Endodermal cell (in vitro differentiated cells): ENCODE measurements around the gene TBCD. TPM values are rescaled to one million over a fixed set of nuclear protein-coding genes. Genes with fewer than 3 reads are reported as not detected.
A peak's percentile ranks its signal among the peaks of the same experiment; 100 is the strongest.

ENCODE experiments used
- DNase-seq: peaks from one replicate; pipeline ENCODE4 v3.0.0-alpha.2; 2017
- H3K27ac ChIP-seq: 2 replicates; pipeline ENCODE4 v1.5.1; 2013; ENCODE audit warnings: mild to moderate bottlenecking, low read depth, low read length, moderate library complexity
- H3K27me3 ChIP-seq: 2 replicates; pipeline ENCODE4 v1.6.1; 2013; ENCODE audit warnings: mild to moderate bottlenecking, low read length, moderate library complexity; ENCODE audit not compliant: insufficient read depth, control insufficient read depth, poor library complexity, severe bottlenecking
- H3K36me3 ChIP-seq: 2 replicates; pipeline ENCODE4 v1.7.0; 2013; ENCODE audit warnings: mild to moderate bottlenecking, low read length, moderate library complexity; ENCODE audit not compliant: control insufficient read depth, insufficient read depth
- H3K4me1 ChIP-seq: one replicate; pipeline ENCODE4 v1.7.0; 2013; ENCODE audit warnings: low read length; ENCODE audit not compliant: control insufficient read depth, insufficient read depth
- H3K4me3 ChIP-seq: 2 replicates; pipeline ENCODE4 v1.5.1; 2013; ENCODE audit warnings: mild to moderate bottlenecking, low read length, moderate library complexity
- H3K9ac ChIP-seq: 2 replicates; pipeline ENCODE4 v1.6.1; 2013; ENCODE audit warnings: mild to moderate bottlenecking, low read length, moderate library complexity; ENCODE audit not compliant: poor library complexity, severe bottlenecking; ENCODE audit errors: extremely low read depth
- H3K9me3 ChIP-seq: 2 replicates; pipeline ENCODE4 v1.6.1; 2013; ENCODE audit warnings: mild to moderate bottlenecking, low read length, moderate library complexity; ENCODE audit not compliant: control insufficient read depth
- H3K27ac Mint-ChIP-seq: 2 replicates; pipeline ENCODE4 v1.8.0; 2020; ENCODE audit warnings: mixed read lengths
- H3K27me3 Mint-ChIP-seq: 2 replicates; pipeline ENCODE4 v1.8.0; 2021; ENCODE audit warnings: mild to moderate bottlenecking, mixed read lengths; ENCODE audit not compliant: insufficient read depth
- H3K36me3 Mint-ChIP-seq: 2 replicates; pipeline ENCODE4 v1.8.0; 2020; ENCODE audit warnings: low read depth, mixed read lengths
- H3K4me1 Mint-ChIP-seq: 2 replicates; pipeline ENCODE4 v1.8.0; 2020; ENCODE audit warnings: mixed read lengths
- H3K4me3 Mint-ChIP-seq: 2 replicates; pipeline ENCODE4 v1.8.0; 2020; ENCODE audit warnings: mild to moderate bottlenecking, moderate library complexity, mixed read lengths
- H3K9me3 Mint-ChIP-seq: 2 replicates; pipeline ENCODE4 v1.8.0; 2020; ENCODE audit warnings: mild to moderate bottlenecking, mixed read lengths
- CTCF ChIP-seq: fragments of 200-600 bp; sonication (generic); conservative IDR thresholded peaks from 2 replicates; pipeline ENCODE4 v1.5.0; 2021; ENCODE audit warnings: antibody characterized with exemption, mild to moderate bottlenecking
- WGBS, 2 experiments: methylation state at CpG; one replicate each; pipeline versions ENCODE4 v1.1.5 to v1.1.7; 2013; ENCODE audit warnings: missing lambda C conversion rate in 2 of 2, mixed read lengths in 1 of 2; ENCODE audit not compliant: insufficient coverage in 1 of 2, insufficient read length in 1 of 2; 5-methylcytosine and 5-hydroxymethylcytosine counted together
- total RNA-seq, 2 donors: library from RNA; stranded (reverse); fragmentation: NEBNext Ultra II Directional in 1 of 2; extraction: Animal tissue kit (Norgen Biotek cat#: 25700) in 1 of 2; gene quantifications; 2 replicates in 1 of 2; 3 replicates in 1 of 2; pipeline ENCODE4 v1.2.1, GENCODE V29; 2021

The TBCD gene
- total RNA-seq, 2 donors from 2014 or later, result 107 TPM

GRCh38 chr17:82840431-82840831, 88.6 kb downstream of the TBCD start:
- H3K4me1 ChIP-seq, result no peaks in the 10 kb centered on the region
- H3K27ac ChIP-seq, result no peak overlapping the region
- no peak overlapping the region for H3K4me3 ChIP-seq
- peak; percentile 71 for DNase-seq
- no peak overlapping the region for H3K27ac Mint-ChIP-seq
- TF ChIP-seq CTCF, result no peak
- no peak overlapping the region for H3K4me3 Mint-ChIP-seq
- no peaks in the 10 kb centered on the region for H3K9me3 ChIP-seq
- H3K36me3 ChIP-seq, result peaks cover 4% of the 10 kb centered on the region
- H3K9ac ChIP-seq, result no peak overlapping the region
- no peaks in the 10 kb centered on the region for H3K9me3 Mint-ChIP-seq
- H3K4me1 Mint-ChIP-seq, result peaks cover 17% of the 10 kb centered on the region
- H3K27me3 ChIP-seq, result no peaks in the 10 kb centered on the region
- H3K27me3 Mint-ChIP-seq, result no peaks in the 10 kb centered on the region
- H3K36me3 Mint-ChIP-seq, result no peaks in the 10 kb centered on the region
- 88 to 100% methylated on average over 1 to 12 of the region's 12 CpGs for WGBS, 2 experiments

GRCh38 chr17:82841921-82842596, 90.2 kb downstream of the TBCD start:
- Mint-ChIP-seq H3K27ac (peak overlapping the region; percentile 3), H3K4me3 (no peak overlapping the region)
- WGBS, 2 experiments, result 92 to 96% methylated on average over 6 to 16 of the region's 16 CpGs

GRCh38 chr17:82843904-82844680, 92.2 kb downstream of the TBCD start:
- no peaks in the 10 kb centered on the region for H3K27me3 ChIP-seq
- H3K4me3 Mint-ChIP-seq, result no peak overlapping the region
- DNase-seq, result no peak
- no peak overlapping the region for H3K27ac ChIP-seq
- H3K4me1 Mint-ChIP-seq, result peaks cover 13% of the 10 kb centered on the region
- no peaks in the 10 kb centered on the region for H3K4me1 ChIP-seq
- H3K27ac Mint-ChIP-seq, result peak overlapping the region; percentile 27
- no peak overlapping the region for H3K4me3 ChIP-seq
- no peak for TF ChIP-seq CTCF
- 72 to 87% methylated on average over 3 to 6 of the region's 7 CpGs for WGBS, 2 experiments
- H3K9me3 Mint-ChIP-seq, result no peaks in the 10 kb centered on the region
- no peaks in the 10 kb centered on the region for H3K9me3 ChIP-seq
- peaks cover 14% of the 10 kb centered on the region for H3K36me3 Mint-ChIP-seq
- no peaks in the 10 kb centered on the region for H3K27me3 Mint-ChIP-seq
- peaks cover 4% of the 10 kb centered on the region for H3K36me3 ChIP-seq
- H3K9ac ChIP-seq, result no peak overlapping the region

More at GRCh38 chr17:82841921-82842596, 90.2 kb downstream of the TBCD start:
- Histone ChIP-seq H3K4me1 (no peaks in the 10 kb centered on the region), H3K4me3 (no peak overlapping the region), H3K27me3 (no peaks in the 10 kb centered on the region), H3K36me3 (peaks cover 4% of the 10 kb centered on the region), H3K27ac (no peak overlapping the region), H3K9ac (no peak overlapping the region), H3K9me3 (no peaks in the 10 kb centered on the region)
- no peak for TF ChIP-seq CTCF
- no peak for DNase-seq
- H3K36me3 Mint-ChIP-seq, result peaks cover 4% of the 10 kb centered on the region
- H3K27me3 Mint-ChIP-seq, result no peaks in the 10 kb centered on the region
- peaks cover 13% of the 10 kb centered on the region for H3K4me1 Mint-ChIP-seq
- H3K9me3 Mint-ChIP-seq, result no peaks in the 10 kb centered on the region
